ENCODE measurements around the gene FGF11. TPM values are rescaled to one million over a fixed set of nuclear protein-coding genes. Genes with fewer than 3 reads are reported as not detected.
"Not testable (repeated sequence)": the region's sequence is repeated elsewhere in the genome, so short reads cannot be mapped to it uniquely, and the experiment has no call there.

The FGF11 gene
- total RNA-seq, 1 donor from 2014 or later: 9.8 TPM

- ATAC-seq (ENCODE audit: poor library complexity); intact Hi-C loops (cut with DNase I): not testable (repeated sequence)
- peak; percentile 36 for DNase-seq
These were observed 30.5 kb downstream of the FGF11 start for GRCh38 chr17:7469843-7470242.

- ATAC-seq (ENCODE audit: poor library complexity); intact Hi-C loops (cut with DNase I): not testable (repeated sequence)
- peak; percentile 6 for DNase-seq
These were observed 31.2 kb downstream of the FGF11 start for GRCh38 chr17:7470457-7470973.

GRCh38 chr17:7471729-7472128 is 32.4 kb downstream of the FGF11 start:
- intact Hi-C loops (cut with DNase I): no loop called here
- DNase-seq (no peak), ATAC-seq (ENCODE audit: poor library complexity) (no peak)

- ATAC-seq (ENCODE audit: poor library complexity); intact Hi-C loops (cut with DNase I): not testable (repeated sequence)
- peak; percentile 34 for DNase-seq
These were observed 35.5 kb downstream of the FGF11 start for GRCh38 chr17:7474767-7475166.

- intact Hi-C loops (cut with DNase I): no loop called here
- ATAC-seq (ENCODE audit: poor library complexity) (peak; percentile 53), DNase-seq (peak; percentile 73)
These were observed 36.6 kb downstream of the FGF11 start for GRCh38 chr17:7475764-7476422.

- intact Hi-C loops (cut with DNase I): no loop called here
- DNase-seq (peak; percentile 2), ATAC-seq (ENCODE audit: poor library complexity) (no peak)
These were observed 37.2 kb downstream of the FGF11 start for GRCh38 chr17:7476494-7476893.

GRCh38 chr17:7476951-7477350 is 37.6 kb downstream of the FGF11 start:
- ATAC-seq (ENCODE audit: poor library complexity) (no peak), DNase-seq (peak; percentile 33)
- intact Hi-C loops (cut with DNase I): no loop called here

GRCh38 chr17:7477392-7478275 is 38.3 kb downstream of the FGF11 start:
- intact Hi-C loops (cut with DNase I): no loop called here
- peak; percentile 21 for ATAC-seq (ENCODE audit: poor library complexity)
- DNase-seq: peak; percentile 66

- intact Hi-C loops (cut with DNase I): no loop called here
- ATAC-seq (ENCODE audit: poor library complexity) (peak; percentile 33), DNase-seq (peak; percentile 71)
These were observed 39.2 kb downstream of the FGF11 start for GRCh38 chr17:7478276-7479212.

GRCh38 chr17:7479213-7480088 is 40.1 kb downstream of the FGF11 start, which contains the start of gene ZBTB4:
Gene ZBTB4, minus strand, starts transcription at chr17:7479631. Its CDS starts 12,830 bp downstream, at chr17:7466801.
- peak; percentile 4 for ATAC-seq (ENCODE audit: poor library complexity)
- intact Hi-C loops (cut with DNase I): loop anchor here (5.0 kb wide), 1 partner anchor 42 kb away; the partner anchor contains the start of genes FGF11 and TMEM102
- DNase-seq: peak; percentile 78

GRCh38 chr17:7480089-7480384 is 40.7 kb downstream of the FGF11 start:
- ATAC-seq (ENCODE audit: poor library complexity) (no peak), DNase-seq (no peak)
- intact Hi-C loops (cut with DNase I): loop anchor here (5.0 kb wide), 1 partner anchor 43 kb away; the partner anchor contains the start of genes FGF11 and TMEM102

- not testable (repeated sequence) for ATAC-seq (ENCODE audit: poor library complexity)
- intact Hi-C loops (cut with DNase I): loop anchor here (5.0 kb wide), 1 partner anchor 44 kb away; the partner anchor contains the start of genes FGF11 and TMEM102
- peak; percentile 14 for DNase-seq
These were observed 42.0 kb downstream of the FGF11 start, which contains the start of gene SLC35G6 for GRCh38 chr17:7481275-7481674. Gene SLC35G6, plus strand, starts transcription at chr17:7481446. Its CDS starts 71 bp downstream, at chr17:7481517.

GRCh38 chr17:7481842-7482741 is 42.8 kb downstream of the FGF11 start:
- intact Hi-C loops (cut with DNase I): loop anchor here (5.0 kb wide), 1 partner anchor 45 kb away; the partner anchor contains the start of genes FGF11 and TMEM102
- ATAC-seq (ENCODE audit: poor library complexity): not testable (repeated sequence)
- DNase-seq: peak; percentile 27

- intact Hi-C loops (cut with DNase I): loop anchor here (5.0 kb wide), 1 partner anchor 45 kb away; the partner anchor contains the start of genes FGF11 and TMEM102
- ATAC-seq (ENCODE audit: poor library complexity); DNase-seq: not testable (repeated sequence)
These were observed 43.4 kb downstream of the FGF11 start for GRCh38 chr17:7482742-7483088.

- DNase-seq: peak; percentile 94
- ATAC-seq (ENCODE audit: poor library complexity): peak; percentile 76
- intact Hi-C loops (cut with DNase I): loop anchor here (5.0 kb wide), 1 partner anchor 46 kb away; the partner anchor contains the start of genes FGF11 and TMEM102
These were observed 44.1 kb downstream of the FGF11 start for GRCh38 chr17:7483255-7484066.
